GM13976 (cell line): ENCODE results near the gene MSANTD2.

ENCODE experiments used
- DNase-seq: peaks from one replicate; pipeline ENCODE4 v3.0.0; 2012; ENCODE audit warnings: low spot score
- CTCF ChIP-seq: IDR thresholded peaks from 2 replicates; pipeline ENCODE4 v1.5.1; 2012; ENCODE audit warnings: borderline replicate concordance, mild to moderate bottlenecking; ENCODE audit not compliant: insufficient read depth; ENCODE audit errors: extremely low read depth, missing control alignments, control extremely low read depth
- in situ Hi-C: fragments of 300-500 bp; cut with MboI; formaldehyde crosslinking; loops from one replicate; pipeline ENCODE4 v1.12.0; 2022; ENCODE audit warnings: low sequenced_read_pairs, mixed read lengths, inconsistent platforms; ENCODE audit not compliant: unreplicated experiment

MSANTD2 gene

GRCh38 chr11:124761301-124762104, 38.7 kb downstream of the MSANTD2 start:
- DNase-seq: peak; percentile 50
- in situ Hi-C loops: loop anchor here (10.0 kb wide), 1 partner anchor 87 kb away; the partner anchor contains the start of genes SIAE and SPA17
- no peak for TF ChIP-seq CTCF

DNA sequence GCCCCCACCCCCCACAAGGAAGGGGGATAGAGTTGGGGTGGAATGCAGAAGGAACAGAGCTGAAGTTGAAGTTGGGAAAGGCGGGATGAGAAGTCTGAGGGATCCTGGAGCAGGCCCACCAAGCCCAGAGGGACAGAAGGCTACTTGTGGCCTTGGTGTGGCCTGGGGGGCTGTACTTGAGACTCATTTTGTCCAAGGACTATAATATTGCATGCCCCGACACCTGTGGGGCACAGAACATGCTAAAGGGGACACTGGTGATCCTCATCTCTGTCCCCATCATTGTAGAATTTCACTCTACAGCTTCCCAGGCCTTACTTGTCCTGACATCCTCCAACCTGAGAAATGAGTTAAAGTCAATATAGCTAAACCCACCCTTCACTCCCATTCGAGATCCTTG, 39.4 kb downstream of the MSANTD2 start:
- TF ChIP-seq CTCF: no peak
- in situ Hi-C loops: loop anchor here (10.0 kb wide), 1 partner anchor 86 kb away; the partner anchor contains the start of genes SIAE and SPA17
- no peak for DNase-seq

DNA sequence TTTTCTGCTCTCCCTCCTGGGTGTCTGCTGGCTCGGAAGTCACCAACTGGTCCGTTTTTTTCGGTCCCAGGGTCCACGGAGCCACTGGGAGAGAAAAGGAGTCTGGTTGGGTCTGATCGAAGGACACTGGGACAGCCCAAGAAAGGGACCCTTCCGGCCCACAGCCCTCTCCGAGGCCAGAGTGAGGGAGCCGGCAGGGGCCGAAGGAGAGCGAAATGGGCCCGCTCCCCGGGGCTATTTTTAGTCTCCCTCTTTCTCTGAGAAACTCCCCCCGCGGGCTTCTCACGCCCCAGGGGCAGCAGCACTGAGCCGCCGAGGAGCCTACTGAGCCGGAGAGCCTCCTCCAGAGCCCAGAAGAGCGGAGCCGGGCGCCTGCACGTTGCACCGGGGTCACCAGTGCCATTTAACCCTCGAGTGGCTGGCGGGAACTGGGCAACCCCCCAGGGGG, 40.0 kb downstream of the MSANTD2 start:
- peak; percentile 58 for DNase-seq
- TF ChIP-seq CTCF: no peak
- in situ Hi-C loops: loop anchor here (10.0 kb wide), 1 partner anchor 85 kb away; the partner anchor contains the start of genes SIAE and SPA17

GRCh38 chr11:124759266-124760204, 40.7 kb downstream of the MSANTD2 start:
- peak; percentile 45 for DNase-seq
- TF ChIP-seq CTCF: no peak
- in situ Hi-C loops: loop anchor here (10.0 kb wide), 1 partner anchor 85 kb away; the partner anchor contains the start of genes SIAE and SPA17

DNA sequence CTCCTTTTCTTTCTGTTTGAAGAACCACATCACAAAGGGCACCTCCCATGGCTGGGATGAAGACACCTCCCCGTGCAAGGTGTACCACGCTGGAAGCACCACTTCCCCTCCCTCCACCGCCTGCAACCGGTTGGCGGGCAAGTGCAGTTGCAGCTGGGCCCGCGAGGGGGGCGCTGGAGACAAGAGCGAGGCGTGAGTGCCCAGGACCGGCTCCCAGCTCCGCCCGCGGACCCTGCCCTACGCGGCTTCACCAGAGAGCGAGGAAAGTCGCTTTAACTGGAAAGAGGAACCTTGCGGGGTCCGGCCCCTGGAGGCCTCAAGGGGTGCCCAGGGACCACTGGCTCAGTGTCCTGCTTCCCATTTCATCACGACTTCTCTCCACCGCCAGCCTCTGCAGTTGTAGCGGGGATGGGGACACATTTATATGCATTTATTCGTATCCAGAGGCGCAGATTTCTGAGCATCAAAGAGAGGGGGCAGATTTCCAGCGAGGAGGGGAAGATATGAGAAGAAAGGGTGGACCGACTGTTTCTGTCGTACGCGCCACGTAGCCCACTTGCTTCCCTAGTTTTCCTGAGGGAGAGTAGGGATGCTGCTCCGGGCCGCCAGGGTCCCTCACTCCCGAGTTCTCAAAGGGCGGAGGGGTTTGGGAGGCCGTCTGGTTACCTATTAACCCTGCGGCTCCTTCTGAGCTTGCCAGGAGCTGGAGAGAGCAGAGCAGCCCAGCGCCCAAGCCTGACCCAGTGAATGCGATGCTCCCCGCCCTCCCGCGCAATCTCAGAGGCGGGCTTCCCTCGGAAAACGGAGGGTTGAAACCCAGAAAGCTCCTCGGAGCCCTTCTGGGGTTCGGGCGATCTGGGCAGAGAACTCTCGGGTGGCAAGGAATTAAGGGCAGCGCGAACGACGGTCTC, 41.6 kb downstream of the MSANTD2 start:
- in situ Hi-C loops: no loop called here
- TF ChIP-seq CTCF: peak; percentile 56
- DNase-seq: peak; percentile 82

DNA sequence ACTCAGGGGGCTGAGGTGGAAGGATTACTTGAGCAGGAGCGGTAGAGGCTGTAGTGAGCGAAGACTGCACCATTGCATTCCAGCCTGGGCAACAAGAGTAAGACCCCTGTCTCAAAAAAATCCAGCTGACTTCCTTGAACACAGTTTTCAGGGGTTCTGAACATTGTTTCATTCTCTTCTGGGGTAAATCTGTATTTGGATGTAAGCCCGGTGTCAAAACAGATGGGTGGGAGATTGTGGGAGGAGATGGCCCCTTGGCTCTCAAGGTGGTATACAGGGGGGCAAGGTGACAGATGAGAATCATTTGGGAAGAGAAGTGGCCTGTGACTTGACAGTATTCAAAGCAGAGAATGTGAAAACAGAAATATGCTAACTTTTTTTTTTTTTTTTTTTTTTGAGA, 42.9 kb downstream of the MSANTD2 start:
- no peak for TF ChIP-seq CTCF
- no peak for DNase-seq
- in situ Hi-C loops: no loop called here
